Heart left ventricle (tissue), 13 donors: ENCODE measurements around the gene EPHA5.

ENCODE experiments used
- POLR2A ChIP-seq, 2 donors: fragments of 450-650 bp; IDR thresholded peaks; one replicate each; pipeline ENCODE4 v1.6.1; 2017; ENCODE audit warnings: antibody characterized with exemption in 2 of 2, mild to moderate bottlenecking in 2 of 2, moderate library complexity in 2 of 2
- TF ChIP-seq, protein P1 (sequence below), 12 donors: fragments of 200-600 bp; sonication (generic) in 4 of 12; IDR thresholded peaks; one replicate each; pipeline versions ENCODE4 v1.5.0 to v1.8.0; 2018 to 2022; ENCODE audit warnings: antibody characterized with exemption in 12 of 12, mild to moderate bottlenecking in 5 of 12
- donor health status: ischemic (EF 13 %, LVEDD 7.1; RV severe dilation, severe dysfunction).
- donor health status: DM: no; HTN: yes; CAD: no.
- donor health status: DM: no; HTN: no; CAD: no.
- donor health status: ischemic (EF 25% LVEDD 6.9; RV normal size, moderate dysfunction).
- donor health status: ischemic (EF 25% LVEDD 5.7; RV mildly dilated, moderate dysfunction).
- donor health status: ischemic (EF 35%, LVEDD 5.7; RV mildly dilated, moderate dysfunction).
- donor health status: nonischemic (EF 11% LVEDD 7.7; RV severe dilation, severe dysfunction).
- donor health status: DM: yes; HTN: yes; CAD: no.
- donor health status: PGD.
- donor health status: ischemic (EF 29% LVEDD 5.4; RV normal size, mild dysfunction).
- donor health status: nonischemic (EF 23%, LVEDD 6.1; RV moderate dilation, normal function).

DNA sequence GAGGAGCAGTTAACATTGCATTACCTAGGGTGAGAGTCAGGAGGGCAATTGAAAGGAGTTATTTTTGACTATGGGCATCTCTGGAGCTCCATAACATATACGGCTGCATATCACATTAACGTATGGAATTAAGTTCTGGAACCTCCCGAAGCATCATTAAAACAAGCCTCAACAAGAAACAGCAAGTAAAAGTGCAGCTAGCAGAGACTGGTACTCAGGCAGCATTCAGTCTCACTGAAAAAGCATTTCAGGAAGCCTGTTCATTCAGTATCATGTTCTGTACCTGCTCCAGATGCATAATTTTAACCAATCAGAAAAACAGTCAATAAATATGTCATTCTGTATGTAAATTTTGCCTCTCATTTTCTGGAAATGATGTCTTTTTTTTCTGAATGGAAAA is 299.6 kb downstream of the EPHA5 start:
- TF ChIP-seq POLR2A (IDR thresholded peaks at IDR 0.05): no peak
- TF ChIP-seq, protein P1, sequence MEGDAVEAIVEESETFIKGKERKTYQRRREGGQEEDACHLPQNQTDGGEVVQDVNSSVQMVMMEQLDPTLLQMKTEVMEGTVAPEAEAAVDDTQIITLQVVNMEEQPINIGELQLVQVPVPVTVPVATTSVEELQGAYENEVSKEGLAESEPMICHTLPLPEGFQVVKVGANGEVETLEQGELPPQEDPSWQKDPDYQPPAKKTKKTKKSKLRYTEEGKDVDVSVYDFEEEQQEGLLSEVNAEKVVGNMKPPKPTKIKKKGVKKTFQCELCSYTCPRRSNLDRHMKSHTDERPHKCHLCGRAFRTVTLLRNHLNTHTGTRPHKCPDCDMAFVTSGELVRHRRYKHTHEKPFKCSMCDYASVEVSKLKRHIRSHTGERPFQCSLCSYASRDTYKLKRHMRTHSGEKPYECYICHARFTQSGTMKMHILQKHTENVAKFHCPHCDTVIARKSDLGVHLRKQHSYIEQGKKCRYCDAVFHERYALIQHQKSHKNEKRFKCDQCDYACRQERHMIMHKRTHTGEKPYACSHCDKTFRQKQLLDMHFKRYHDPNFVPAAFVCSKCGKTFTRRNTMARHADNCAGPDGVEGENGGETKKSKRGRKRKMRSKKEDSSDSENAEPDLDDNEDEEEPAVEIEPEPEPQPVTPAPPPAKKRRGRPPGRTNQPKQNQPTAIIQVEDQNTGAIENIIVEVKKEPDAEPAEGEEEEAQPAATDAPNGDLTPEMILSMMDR (IDR thresholded peaks at IDR 0.05): no peak
